C4-2B (cell line): ENCODE measurements around the gene IFI44L.

Experiments
- ZFX ChIP-seq: fragments of 450-650 bp; IDR thresholded peaks from 2 replicates; pipeline ENCODE4 v1.6.1; 2017
- TF ChIP-seq, protein P1 (sequence below): fragments of 450-650 bp; conservative IDR thresholded peaks from 2 replicates; pipeline ENCODE4 v1.5.1; 2017; ENCODE audit warnings: mild to moderate bottlenecking

DNA sequence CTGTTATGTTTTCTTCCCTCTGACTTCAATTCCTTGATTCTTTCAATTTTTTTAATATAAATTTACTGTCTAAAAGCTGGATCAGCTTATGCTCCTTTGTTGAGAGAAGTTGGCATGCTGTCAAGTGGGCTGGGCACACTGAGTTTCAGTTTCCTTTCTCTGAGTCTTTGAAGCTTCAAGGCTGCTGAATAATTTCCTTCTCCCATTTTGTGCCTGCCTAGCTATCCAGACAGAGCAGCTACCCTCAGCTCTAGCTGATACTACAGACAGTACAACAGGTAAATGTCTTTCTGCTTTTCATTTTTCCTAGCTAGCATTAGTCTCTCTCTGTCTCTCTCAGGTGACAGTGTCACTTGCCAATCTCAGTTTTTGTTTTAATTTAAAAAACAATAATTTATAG is 29.4 kb downstream of the IFI44L start, which contains the start of gene IFI44:
- TF ChIP-seq, protein P1, sequence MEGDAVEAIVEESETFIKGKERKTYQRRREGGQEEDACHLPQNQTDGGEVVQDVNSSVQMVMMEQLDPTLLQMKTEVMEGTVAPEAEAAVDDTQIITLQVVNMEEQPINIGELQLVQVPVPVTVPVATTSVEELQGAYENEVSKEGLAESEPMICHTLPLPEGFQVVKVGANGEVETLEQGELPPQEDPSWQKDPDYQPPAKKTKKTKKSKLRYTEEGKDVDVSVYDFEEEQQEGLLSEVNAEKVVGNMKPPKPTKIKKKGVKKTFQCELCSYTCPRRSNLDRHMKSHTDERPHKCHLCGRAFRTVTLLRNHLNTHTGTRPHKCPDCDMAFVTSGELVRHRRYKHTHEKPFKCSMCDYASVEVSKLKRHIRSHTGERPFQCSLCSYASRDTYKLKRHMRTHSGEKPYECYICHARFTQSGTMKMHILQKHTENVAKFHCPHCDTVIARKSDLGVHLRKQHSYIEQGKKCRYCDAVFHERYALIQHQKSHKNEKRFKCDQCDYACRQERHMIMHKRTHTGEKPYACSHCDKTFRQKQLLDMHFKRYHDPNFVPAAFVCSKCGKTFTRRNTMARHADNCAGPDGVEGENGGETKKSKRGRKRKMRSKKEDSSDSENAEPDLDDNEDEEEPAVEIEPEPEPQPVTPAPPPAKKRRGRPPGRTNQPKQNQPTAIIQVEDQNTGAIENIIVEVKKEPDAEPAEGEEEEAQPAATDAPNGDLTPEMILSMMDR = no peak
- no peak for TF ChIP-seq ZFX
